GM20431 (cell line): ENCODE measurements around the gene HMX1.

Experiments
- in situ Hi-C: fragments of 300-500 bp; cut with MseI, MboI; formaldehyde crosslinking; loops from one replicate; pipeline ENCODE4 v1.15.0; 2020; ENCODE audit warnings: low sequenced_read_pairs; ENCODE audit not compliant: unreplicated experiment

The HMX1 gene

GRCh38 chr4:8860096-8860891 lies 11.3 kb downstream of the HMX1 start:
- in situ Hi-C loops: no loop called here

- in situ Hi-C loops: no loop called here
Measured at GRCh38 chr4:8859550-8860095, 12.0 kb downstream of the HMX1 start.

GRCh38 chr4:8858701-8859210 lies 12.9 kb downstream of the HMX1 start:
- in situ Hi-C loops: no loop called here

- in situ Hi-C loops: no loop called here
Measured at GRCh38 chr4:8857766-8858700, 13.6 kb downstream of the HMX1 start.

- in situ Hi-C loops: no loop called here
Measured at GRCh38 chr4:8856835-8857621, 14.6 kb downstream of the HMX1 start.

GRCh38 chr4:8855818-8856245 lies 15.8 kb downstream of the HMX1 start:
- in situ Hi-C loops: no loop called here

GRCh38 chr4:8854931-8855330 lies 16.7 kb downstream of the HMX1 start:
- in situ Hi-C loops: no loop called here

- in situ Hi-C loops: no loop called here
Measured at GRCh38 chr4:8854016-8854415, 17.6 kb downstream of the HMX1 start.

- in situ Hi-C loops: no loop called here
Measured at GRCh38 chr4:8853249-8853648, 18.4 kb downstream of the HMX1 start.

GRCh38 chr4:8852118-8852704 lies 19.4 kb downstream of the HMX1 start:
- in situ Hi-C loops: no loop called here

GRCh38 chr4:8851321-8852117 lies 20.1 kb downstream of the HMX1 start:
- in situ Hi-C loops: no loop called here

- in situ Hi-C loops: no loop called here
Measured at GRCh38 chr4:8850830-8851188, 20.8 kb downstream of the HMX1 start.

- in situ Hi-C loops: no loop called here
Measured at GRCh38 chr4:8850074-8850829, 21.4 kb downstream of the HMX1 start.

GRCh38 chr4:8849266-8850073 lies 22.2 kb downstream of the HMX1 start:
- in situ Hi-C loops: no loop called here

- in situ Hi-C loops: no loop called here
Measured at GRCh38 chr4:8848507-8849265, 23.0 kb downstream of the HMX1 start.

GRCh38 chr4:8847764-8848163 lies 23.9 kb downstream of the HMX1 start:
- in situ Hi-C loops: no loop called here

GRCh38 chr4:8847331-8847730 lies 24.3 kb downstream of the HMX1 start:
- in situ Hi-C loops: no loop called here
